ENCODE measurements around the gene RNPEPL1. TPM values are rescaled to one million over a fixed set of nuclear protein-coding genes. Genes with fewer than 3 reads are reported as not detected.

The RNPEPL1 gene
- total RNA-seq, 1 experiment from 2014 or later: 101 TPM

GRCh38 chr2:240594511-240595380, 26.5 kb downstream of the RNPEPL1 start:
- Histone ChIP-seq H4K20me1 (ENCODE audit: insufficient read depth) (peaks cover 17% of the 10 kb centered on the region), H3K27me3 (ENCODE audit: insufficient read depth, low read depth) (no peaks in the 10 kb centered on the region), H3K36me3 (ENCODE audit: low read depth) (0 out of 2 replicates have a peak, but pooled peaks cover 4% of the 10 kb centered on the region), H3K79me2 (ENCODE audit: low read depth) (peaks cover 4% of the 10 kb centered on the region), H3K9me3 (ENCODE audit: insufficient read depth, low read depth) (no peaks in the 10 kb centered on the region), H3K4me3 (no peak overlapping the region), H3K4me2 (no peak overlapping the region), H3K27ac (no peak overlapping the region), H3K9me2 (ENCODE audit: insufficient read depth) (no peaks in the 10 kb centered on the region), H3K4me1 (replicated peaks; ENCODE audit: insufficient read depth) (no peaks in the 10 kb centered on the region), H3F3A (ENCODE audit: insufficient read depth, low read depth) (no peaks in the 10 kb centered on the region), H2AFZ (no peak overlapping the region)
- CTCF ChIA-PET: no interaction called here
- POLR2A ChIA-PET (ENCODE audit: unreplicated experiment): no interaction called here
- no TSS peak for BruUV-seq (replicated peaks)
- intact Hi-C loops (cut with micrococcal nuclease; ENCODE audit: unreplicated experiment): no loop called here
- no peak for DNase-seq
- TF ChIP-seq, protein P1, sequence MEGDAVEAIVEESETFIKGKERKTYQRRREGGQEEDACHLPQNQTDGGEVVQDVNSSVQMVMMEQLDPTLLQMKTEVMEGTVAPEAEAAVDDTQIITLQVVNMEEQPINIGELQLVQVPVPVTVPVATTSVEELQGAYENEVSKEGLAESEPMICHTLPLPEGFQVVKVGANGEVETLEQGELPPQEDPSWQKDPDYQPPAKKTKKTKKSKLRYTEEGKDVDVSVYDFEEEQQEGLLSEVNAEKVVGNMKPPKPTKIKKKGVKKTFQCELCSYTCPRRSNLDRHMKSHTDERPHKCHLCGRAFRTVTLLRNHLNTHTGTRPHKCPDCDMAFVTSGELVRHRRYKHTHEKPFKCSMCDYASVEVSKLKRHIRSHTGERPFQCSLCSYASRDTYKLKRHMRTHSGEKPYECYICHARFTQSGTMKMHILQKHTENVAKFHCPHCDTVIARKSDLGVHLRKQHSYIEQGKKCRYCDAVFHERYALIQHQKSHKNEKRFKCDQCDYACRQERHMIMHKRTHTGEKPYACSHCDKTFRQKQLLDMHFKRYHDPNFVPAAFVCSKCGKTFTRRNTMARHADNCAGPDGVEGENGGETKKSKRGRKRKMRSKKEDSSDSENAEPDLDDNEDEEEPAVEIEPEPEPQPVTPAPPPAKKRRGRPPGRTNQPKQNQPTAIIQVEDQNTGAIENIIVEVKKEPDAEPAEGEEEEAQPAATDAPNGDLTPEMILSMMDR (conservative IDR thresholded peaks at IDR 0.05): no peak
- no peak for TF ChIP-seq EZH2 (IDR thresholded peaks at IDR 0.05; ENCODE audit: low read depth)

GRCh38 chr2:240595381-240596079, 27.2 kb downstream of the RNPEPL1 start:
- Histone ChIP-seq H4K20me1 (ENCODE audit: insufficient read depth) (peaks cover 17% of the 10 kb centered on the region), H3K9me2 (ENCODE audit: insufficient read depth) (no peaks in the 10 kb centered on the region), H3K4me3 (no peak overlapping the region), H3K27me3 (ENCODE audit: insufficient read depth, low read depth) (no peaks in the 10 kb centered on the region), H3K79me2 (ENCODE audit: low read depth) (no peaks in the 10 kb centered on the region; the same call in none of the 2 replicates), H2AFZ (no peak overlapping the region), H3K36me3 (ENCODE audit: low read depth) (0 out of 2 replicates have a peak, but pooled peaks cover 4% of the 10 kb centered on the region), H3K4me1 (replicated peaks; ENCODE audit: insufficient read depth) (no peaks in the 10 kb centered on the region), H3F3A (ENCODE audit: insufficient read depth, low read depth) (no peaks in the 10 kb centered on the region), H3K9me3 (ENCODE audit: insufficient read depth, low read depth) (no peaks in the 10 kb centered on the region), H3K4me2 (no peak overlapping the region), H3K27ac (no peak overlapping the region)
- DNase-seq: no peak
- BruUV-seq (replicated peaks): no TSS peak
- POLR2A ChIA-PET (ENCODE audit: unreplicated experiment): no interaction called here
- TF ChIP-seq, protein P1 (conservative IDR thresholded peaks at IDR 0.05): no peak; the same call in 1 of the 2 replicates
- TF ChIP-seq EZH2 (IDR thresholded peaks at IDR 0.05; ENCODE audit: low read depth): no peak
- intact Hi-C loops (cut with micrococcal nuclease; ENCODE audit: unreplicated experiment): no loop called here
- CTCF ChIA-PET: no interaction called here

- DNase-seq: no peak
- Histone ChIP-seq H4K20me1 (ENCODE audit: insufficient read depth) (peaks cover 14% of the 10 kb centered on the region), H3K9me2 (ENCODE audit: insufficient read depth) (no peaks in the 10 kb centered on the region), H3K4me1 (replicated peaks; ENCODE audit: insufficient read depth) (no peaks in the 10 kb centered on the region), H3K4me3 (no peak overlapping the region), H3K79me2 (ENCODE audit: low read depth) (no peaks in the 10 kb centered on the region; the same call in none of the 2 replicates), H3F3A (ENCODE audit: insufficient read depth, low read depth) (no peaks in the 10 kb centered on the region), H3K27me3 (ENCODE audit: insufficient read depth, low read depth) (no peaks in the 10 kb centered on the region), H3K9me3 (ENCODE audit: insufficient read depth, low read depth) (no peaks in the 10 kb centered on the region), H3K27ac (no peak overlapping the region), H3K36me3 (ENCODE audit: low read depth) (0 out of 2 replicates have a peak, but pooled peaks cover 4% of the 10 kb centered on the region), H2AFZ (no peak overlapping the region), H3K4me2 (no peak overlapping the region)
- ChIA-PET CTCF (no interaction called here), POLR2A (ENCODE audit: unreplicated experiment) (no interaction called here)
- TF ChIP-seq, protein P1 (conservative IDR thresholded peaks at IDR 0.05): no peak; the same call in 1 of the 2 replicates
- TF ChIP-seq EZH2 (IDR thresholded peaks at IDR 0.05; ENCODE audit: low read depth): no peak
- no TSS peak for BruUV-seq (replicated peaks)
- intact Hi-C loops (cut with micrococcal nuclease; ENCODE audit: unreplicated experiment): no loop called here
These were observed 27.8 kb downstream of the RNPEPL1 start for GRCh38 chr2:240596080-240596460.
